Ureter (tissue), 1 donor: ENCODE results near the gene CATSPER1. TPM values are rescaled to one million over a fixed set of nuclear protein-coding genes. Genes with fewer than 3 reads are reported as not detected.
"Not testable (repeated sequence)": the region's sequence is repeated elsewhere in the genome, so short reads cannot be mapped to it uniquely, and the experiment has no call there.

Experiments
- DNase-seq: peaks from one replicate; pipeline ENCODE4 v3.0.0-alpha.2; 2020; ENCODE audit warnings: low spot score
- total RNA-seq: library from RNA; stranded (reverse); gene quantifications from one replicate; pipeline ENCODE4 v1.2.4, GENCODE V29; 2023
- donor health status: DM: yes; HTN: yes; CAD: no.

The CATSPER1 gene
- total RNA-seq, 1 donor from 2014 or later: not detected

DNA sequence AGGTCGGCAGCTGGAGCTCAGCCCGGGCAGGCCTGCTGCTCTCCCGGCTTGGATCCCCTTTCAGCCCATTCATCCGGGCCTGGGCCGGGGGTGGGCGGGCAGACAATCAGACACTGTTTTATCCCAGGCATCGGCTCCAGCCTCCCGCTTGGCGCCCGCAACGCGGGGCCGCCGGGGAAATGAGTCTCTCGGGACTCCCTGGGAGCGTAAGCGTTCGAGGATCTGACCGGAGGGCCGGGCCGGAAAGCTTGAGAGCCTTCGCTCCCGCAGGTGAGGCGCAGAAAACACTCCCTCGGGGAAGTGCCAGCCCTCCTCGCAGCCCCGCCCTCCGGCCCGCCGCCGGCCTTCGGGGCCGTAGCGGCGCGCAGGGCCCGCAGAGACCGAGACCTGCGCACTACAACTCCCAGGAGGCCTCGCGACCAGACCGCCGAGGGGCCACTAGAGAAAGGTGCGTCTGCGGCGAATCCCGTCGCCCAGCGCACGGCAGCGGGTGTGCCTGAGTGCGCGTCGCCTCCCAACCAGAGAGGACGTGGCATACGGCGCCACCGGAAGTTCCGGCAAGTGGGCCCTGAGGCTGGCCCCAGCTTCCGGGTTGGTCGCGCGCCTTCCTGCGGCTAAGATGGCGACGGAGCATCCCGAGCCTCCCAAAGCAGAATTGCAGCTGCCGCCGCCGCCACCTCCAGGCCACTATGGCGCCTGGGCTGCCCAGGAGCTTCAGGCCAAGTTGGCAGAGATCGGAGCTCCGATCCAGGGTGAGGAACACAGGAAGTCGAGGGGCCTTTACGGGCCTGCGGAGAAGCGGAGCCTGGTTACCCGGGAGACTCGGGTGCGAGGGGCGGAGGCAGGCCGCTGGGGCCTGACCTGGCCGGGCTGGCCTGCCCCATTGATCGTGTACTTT lies 25.7 kb upstream of the CATSPER1 start, which contains the start of gene SF3B2:
Gene SF3B2 (plus strand): TSS at position 599 of the 898 bp plus-strand sequence. CDS start 21 bp downstream, at position 620.
- DNase-seq: peak; percentile 98

DNA sequence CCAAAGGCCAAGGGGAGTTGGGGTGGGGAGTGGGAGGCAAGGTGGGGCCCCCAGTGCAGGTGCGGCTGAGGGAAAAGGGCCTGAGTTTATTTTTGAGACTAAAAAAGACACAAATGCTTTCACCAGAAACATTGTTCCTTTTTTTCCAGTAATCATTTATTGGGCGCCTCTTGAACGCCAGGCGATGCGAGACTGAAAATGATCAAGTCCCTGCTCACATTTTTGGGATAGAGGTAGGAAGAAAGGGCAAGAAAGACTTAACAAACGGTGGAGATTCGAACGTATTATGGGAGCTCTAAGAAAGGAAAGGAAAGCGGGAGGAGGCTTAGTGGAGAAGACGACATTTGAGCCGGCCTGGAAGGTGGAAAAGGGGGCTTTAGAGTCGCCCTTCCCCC lies 25.1 kb upstream of the CATSPER1 start:
- DNase-seq: no peak

DNA sequence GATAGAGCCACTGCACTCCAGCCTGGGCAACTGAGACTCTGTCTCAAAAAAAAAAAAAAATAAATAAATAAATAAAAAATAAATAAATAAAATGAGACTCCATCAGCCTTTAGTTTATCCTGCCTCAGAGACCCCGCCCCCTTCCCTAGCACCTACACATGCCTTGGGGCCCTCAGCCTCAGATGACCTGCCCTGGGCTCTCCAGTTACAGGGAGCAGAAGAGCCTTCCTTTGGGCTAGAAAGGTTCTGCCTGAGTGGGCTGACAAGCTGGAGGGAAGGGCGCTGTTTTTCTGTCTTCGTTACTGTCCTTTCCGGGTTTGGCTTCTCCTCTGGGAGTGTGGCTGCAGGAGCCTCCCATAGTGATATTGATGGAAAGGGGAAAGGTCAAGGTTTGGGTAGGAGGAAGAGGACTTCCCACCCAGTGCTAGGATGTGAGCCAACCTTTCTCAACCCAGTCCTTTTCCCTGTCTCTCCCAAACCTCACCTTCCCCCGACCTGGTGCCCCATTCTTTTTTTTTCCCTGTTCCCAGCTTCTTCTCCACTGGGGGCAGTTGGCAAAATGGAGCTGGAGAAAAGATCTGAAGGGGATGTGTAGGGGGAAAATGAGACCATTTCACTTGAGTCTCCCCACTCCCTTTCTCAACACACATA lies 24.4 kb upstream of the CATSPER1 start:
- DNase-seq: no peak

DNA sequence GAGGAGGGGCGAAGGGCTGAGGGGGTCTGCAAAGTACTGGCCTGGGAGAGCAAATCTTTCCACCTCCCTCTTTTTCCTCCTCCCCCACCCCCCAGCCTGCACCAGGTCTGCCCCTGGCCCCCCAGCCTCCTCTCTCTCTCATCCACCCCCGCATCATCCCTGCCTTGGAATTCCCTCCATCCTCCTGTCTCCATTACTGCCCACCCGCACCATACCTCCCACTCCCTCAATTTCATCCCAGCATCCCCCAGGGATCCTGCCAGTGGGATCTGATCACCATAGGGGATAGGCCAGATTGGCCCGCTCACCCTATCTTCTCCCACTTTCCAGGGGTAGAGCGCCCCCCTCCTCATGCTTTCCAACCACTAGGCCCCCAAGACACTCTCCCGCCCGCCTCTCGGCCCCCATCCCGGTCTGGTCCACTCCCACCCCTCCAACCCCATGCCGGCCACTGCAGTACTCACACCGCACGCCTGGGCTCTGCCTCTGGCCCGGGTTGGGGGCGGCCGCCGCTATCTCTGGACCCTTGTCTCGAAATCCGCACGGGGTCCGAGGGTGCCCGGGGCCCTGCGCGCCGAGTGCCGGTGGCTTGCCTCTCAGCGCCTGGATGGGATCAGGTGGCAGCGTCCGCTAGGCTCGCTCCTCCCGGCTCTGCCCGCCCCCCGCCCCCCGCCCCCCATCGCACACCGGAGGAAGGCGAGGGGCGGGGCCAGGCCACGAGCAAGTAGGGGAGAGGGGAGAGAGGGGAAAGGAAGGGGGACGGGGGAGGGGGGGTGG lies 22.5 kb upstream of the CATSPER1 start, which contains the start of gene GAL3ST3:
Gene GAL3ST3 (minus strand): TSS at position 615 of the 777 bp plus-strand sequence. CDS start 3,746 bp downstream, outside the sequence.
- DNase-seq: no peak

DNA sequence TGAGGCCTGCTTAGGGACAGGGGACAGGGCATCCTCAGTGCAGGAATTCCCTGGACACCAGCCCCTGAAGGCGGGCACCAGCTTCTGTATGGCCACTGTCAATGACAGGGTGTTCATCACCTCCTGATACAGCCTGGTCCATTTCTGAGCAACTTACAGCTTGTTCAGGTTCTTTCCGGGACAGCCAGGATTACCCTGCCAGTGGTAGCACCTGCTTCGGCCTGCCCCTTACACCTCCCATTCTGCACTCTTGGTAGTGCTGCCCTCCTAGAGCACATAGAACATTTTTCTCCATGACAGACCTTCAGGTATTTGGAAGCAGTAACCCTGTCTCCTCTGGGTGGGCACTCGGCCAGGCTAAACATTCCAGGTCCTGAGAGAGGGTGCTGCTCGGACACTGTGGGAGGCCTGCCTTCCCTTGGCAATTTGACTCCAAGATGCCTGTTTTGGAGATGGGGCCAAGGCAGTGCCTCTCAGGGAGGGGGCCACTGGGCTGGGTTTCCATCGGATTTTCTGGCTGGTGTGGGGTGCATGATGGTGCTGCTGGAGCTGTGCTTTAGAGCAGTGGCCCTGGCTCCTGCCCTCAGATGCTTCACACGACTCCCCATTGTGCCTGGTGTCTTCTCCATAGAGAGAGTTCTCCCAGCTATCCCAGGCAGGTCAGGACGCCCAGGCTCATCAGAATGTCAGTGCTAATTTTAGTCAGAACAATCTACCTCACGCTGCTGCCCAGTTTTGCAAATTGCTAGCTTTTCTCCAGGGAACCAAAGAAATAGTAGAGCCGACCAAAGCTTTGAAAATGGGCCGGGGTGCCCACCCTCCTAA lies 21.5 kb upstream of the CATSPER1 start:
- no peak for DNase-seq

DNA sequence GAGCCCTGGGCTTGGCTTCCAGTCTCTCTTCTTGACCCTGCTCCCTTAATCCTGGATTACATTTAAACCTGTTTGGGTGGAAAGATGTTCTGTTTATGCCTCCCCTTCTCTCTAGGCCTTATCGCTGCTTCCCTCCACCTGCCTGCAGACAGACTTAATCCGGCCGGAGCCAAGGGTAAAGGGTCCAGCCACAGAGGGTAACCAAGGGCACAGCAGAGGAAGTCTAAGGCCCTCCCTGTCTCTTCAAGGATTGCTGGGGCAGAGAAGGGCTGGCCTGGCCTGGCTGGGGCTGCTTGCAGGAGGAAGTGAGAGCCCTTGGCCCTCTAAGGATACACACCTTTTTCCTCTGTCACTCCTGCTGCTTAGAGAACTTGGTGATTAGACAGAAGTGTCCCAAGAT lies 20.6 kb upstream of the CATSPER1 start:
- no peak for DNase-seq

DNA sequence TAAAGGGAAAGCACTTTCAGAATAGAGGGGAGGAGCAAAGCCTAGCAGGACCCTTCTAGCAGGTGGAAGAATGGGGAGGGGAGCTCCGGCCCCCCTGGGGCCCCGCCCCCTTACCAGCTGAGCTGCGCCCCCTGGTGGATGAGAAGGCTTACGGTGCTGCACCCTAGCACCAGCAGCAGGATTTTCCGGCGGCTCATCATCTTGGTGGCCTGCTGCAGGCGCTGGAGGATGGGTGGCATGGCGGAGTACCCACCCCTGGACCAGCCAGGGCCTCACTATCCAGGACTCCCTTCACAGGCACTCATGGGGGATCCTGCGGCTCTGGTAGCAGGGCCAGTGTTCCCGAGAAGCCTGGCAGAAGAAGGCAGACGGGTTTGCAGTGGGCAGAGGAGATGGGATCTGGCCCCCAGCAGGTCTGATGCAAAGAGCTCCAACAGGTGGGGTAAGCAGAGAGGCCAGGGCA lies 18.9 kb upstream of the CATSPER1 start:
- peak; percentile 68 for DNase-seq

DNA sequence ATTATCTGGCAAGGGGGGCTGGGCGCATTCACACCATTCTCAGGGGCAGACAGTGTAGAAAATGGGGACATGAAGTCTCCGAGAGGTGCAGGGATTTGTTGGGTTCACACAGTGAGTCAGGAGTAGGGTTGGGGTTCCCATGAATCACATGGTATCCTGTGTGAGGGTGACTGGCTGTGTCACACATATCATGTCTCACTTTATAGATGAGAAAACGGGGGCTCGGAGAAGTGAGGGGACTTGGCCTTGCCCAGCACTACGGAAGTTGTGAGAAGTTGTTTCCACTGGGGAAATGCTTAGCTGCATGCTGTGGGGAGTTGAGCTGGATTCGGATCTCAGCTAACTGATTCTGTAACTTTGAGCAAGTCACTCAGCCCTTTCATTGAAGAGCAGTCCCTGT lies 18.5 kb upstream of the CATSPER1 start:
- DNase-seq: no peak

DNA sequence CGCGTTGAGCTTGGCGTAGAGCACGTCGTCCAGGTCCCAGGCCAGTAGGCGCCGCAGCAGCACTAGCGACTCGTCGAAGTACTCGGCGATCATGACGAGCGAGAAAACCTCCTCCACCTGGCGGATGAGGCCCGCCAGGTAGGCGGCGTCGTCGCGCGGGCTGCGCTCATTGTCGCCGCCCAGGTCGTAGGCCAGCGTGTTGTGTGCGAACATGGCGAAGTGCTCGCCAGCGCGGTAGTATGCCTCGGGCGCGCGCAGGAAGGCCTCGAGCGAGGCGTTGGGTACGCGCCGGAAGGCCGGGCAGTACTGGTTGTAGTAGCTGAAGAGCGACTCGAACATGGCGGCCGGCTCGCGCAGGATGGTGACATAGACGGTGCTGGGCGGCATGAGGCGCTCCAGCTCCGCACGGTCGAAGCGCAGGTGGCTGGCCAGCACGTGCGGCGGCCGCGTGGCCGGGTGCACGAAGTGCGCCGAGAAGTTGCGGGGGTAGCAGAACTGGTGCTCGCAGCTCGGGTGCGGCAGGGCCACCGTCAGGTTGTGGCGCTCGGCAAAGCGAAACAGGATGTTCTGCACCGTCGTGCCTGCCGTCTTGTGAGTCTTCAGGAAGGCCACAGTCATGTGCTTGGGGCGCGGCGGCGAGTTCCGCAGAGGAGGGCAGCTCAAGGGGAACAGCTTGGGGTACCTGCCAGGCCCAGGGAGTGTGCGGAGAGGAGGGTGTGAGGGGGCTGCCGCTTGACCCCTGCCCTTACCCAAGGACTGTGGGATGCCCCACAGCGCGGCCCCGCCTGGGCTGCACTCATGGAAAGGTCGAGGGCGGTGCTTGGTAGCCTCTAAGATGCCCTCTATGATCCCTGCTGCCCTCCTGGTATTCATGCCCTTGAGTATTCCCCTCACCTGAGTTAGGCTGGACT lies 17.0 kb upstream of the CATSPER1 start:
- no peak for DNase-seq

DNA sequence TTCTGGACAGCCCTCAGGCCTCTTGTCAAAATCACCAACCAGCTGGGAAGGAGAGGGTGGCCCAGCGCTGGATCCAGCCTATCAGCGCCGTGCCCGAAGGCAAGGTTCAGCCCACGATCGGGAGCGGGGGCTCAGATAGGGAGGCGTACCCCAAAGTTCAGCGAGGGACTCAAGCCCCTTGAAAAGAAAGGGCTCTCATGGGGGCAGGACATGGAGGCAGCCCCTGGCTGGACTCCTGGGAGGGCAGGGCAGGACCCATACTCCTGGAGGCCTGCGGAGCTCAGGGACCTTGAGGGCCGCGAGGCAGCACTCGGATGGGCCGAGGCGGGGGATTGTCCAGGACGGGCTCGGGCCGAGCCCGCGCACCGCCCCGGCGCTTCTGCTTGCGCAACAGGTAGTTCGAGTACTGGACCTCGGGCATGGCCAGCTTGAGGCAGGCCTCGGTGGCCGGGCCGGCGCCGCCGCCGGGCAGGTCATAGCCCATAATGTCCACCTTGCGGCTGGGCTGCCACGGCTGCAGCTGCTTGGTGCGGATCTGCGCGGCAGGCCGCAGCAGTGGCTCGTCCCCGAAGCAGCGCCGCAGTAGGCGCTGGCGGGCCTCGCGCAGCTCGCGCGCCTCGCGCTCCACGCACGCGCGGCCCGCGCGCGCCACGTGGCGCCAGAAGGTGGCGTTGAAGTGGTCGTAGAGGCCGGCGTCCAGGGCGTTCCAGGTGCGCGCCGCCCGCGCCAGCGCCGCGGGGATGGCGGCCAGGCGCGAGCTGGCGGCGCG lies 16.1 kb upstream of the CATSPER1 start:
- DNase-seq: no peak

DNA sequence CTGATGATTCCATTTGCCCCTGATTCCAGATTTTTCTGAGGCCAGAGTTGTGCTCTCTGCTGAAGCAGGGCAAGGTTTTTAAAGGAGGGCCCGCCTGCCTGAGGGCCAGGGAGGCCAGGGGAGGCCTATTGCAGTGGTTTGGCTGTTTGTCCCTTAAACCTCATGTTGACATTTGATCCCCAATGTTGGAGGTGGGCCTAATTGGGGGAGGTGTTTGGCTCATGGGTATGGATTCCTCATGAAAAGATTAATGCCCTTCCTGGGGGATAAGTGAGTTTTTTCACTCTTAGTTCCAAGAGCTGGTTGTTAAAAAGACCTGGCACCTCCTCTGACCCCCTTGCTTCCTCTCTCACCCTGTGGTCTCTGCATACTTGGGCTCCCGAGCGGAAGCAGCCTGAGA lies 13.5 kb upstream of the CATSPER1 start:
- no peak for DNase-seq

DNA sequence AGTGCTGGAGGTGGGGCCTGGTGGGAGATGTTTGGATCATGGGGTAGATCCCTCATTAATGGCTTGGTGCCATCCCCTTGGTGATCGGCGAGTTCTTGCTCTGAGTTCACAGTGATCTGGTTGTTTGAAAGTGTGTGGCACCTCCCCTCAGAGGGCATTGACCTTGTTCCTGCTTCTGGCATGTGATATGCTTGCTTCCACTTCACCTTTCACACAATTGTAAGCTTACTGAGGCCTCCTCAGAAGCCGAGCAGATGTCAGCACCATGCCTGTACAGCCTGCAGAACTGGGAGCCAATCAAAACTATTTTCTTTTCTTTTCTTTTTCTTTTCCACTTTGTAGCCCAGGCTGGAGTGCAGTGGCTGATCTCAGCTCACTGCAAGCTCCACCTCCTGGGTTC lies 11.0 kb upstream of the CATSPER1 start:
- DNase-seq: no peak

DNA sequence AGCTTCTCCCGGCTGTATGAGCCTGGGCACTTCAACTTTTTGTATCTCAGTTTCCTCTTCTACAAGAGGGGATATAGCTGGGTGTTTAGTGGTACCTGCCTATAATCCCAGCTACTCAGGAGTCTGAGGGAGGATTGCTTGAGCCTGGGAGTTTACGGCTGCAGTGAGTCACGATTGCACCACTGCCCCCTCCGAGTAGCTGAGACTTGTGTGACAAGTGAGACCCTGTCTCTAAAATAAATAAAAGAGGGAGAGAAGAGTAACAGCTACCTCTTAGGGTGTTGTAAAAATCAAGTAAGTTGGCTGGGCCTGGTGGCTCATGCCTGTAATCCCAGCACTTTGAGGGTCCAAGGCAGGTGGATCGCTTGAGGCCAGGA lies 10.0 kb upstream of the CATSPER1 start:
- no peak for DNase-seq

DNA sequence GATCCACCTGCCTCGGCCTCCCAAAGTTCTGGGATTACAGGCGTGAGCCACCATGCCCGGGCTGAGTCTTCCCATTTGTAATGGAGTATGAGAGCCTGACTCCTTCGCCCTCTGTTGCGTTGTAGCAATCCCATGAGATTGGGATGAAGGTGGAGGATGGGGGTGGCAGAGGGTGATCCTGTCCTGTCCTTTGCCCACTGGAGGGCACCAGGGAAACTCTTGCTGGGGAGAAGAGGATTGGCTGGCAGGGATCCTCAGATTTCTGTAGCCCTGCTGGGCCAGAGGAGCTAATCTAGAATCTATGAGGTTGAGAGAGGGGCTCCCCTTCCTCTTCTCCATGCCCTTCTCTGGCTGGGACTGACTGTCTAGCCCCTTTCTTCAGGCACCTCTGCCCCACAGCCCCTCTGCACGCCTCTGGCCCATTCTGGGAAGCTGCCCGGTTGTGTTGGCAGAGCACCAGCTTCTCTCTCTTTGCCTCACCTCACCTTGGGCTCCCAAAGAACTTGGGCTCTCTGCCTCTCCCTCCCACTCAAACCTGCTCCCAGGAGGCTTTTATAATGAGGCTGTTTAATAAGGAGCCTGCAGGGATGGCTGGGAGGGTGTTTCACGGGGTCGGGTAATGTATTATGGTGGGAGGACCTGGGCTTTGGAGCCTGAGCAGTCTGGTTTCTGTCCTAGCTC lies 9.5 kb upstream of the CATSPER1 start:
- DNase-seq: no peak

DNA sequence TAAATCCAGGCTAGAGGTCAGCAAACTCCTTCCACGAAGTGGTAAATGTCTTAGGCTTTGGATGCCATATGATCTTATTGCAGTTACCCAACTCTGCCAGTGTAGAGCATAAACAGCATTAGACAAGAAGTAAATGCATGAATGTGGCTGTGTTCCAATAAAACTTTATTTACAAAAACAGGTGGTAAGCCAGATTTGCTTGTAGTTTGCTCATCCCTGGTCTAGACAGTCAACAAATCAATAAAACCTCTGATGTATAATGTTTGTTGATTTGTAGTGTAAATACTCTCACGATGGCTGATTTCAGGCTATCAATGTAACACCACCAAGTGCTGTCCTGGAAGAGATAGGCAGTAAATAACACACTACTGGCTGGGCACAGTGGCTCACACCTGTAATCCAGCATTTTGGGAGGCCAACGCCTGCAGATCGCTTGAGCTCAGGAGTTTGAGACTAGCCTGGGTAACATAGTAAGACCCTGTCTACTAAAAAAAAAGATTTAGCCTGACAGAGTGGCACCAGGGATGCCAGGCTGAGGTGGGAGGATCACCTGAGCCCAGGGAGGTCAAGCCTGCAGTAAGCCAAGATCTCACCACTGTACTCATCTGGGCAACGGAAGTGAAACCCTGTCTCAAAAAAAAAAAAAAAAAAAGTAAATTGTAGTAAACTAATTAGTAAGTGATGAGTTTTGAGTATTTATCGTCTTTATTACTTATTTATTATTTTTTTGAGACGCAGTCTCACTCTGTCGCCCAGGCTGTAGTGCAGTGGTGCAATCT lies 6.9 kb upstream of the CATSPER1 start:
- no peak for DNase-seq

DNA sequence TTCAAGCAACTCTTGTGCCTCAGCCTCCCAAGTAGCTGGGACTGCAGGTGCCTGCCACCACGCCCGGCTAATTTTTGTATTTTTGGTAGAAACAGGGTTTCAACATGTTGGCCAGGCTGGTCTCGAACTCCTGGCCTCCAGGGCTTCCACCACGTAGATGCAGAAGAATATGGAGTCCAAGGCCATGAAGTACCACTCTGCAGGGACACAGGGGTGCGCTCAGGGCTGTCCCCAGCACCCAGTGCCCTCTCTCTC lies 3.2 kb downstream of the CATSPER1 start:
- DNase-seq: not testable (repeated sequence)

DNA sequence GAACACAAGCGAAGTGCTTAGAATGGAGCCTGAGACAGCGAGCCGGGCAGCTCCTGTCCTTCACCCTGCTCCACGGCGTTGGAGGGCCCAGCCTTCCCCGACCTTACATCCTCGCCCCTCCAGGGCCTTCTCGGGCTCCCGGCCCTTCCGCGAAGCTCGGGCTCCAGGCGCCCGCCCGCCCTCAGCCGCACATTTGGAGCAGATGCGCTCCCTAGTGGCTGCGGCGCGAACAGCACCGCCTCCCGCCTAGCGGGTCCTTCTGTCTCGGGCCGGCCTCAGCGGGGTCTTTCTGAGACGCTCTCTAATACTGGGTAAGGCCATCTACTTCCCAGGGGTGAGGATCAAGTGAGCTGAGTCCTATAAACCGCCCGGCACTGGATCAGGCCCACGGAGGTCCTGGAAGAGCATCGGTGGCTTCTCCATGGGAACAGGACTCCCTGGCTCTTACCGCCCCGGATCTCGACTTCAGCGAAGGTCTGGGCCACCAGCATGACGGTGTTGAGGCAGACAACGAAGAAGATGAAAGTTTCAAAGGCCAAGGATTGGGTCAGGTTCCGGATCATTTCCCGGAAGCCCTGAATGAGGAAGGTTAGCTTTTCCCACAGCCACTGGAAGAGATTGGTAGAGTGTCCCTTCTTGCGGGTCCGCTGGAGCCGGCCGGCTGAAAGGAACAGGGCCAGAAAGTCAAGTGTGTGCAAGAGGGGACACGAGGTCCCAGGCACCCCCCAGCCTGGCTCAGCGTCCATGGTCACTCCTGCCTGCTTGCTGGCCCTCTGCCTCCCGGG lies 3.7 kb downstream of the CATSPER1 start:
- peak; percentile 58 for DNase-seq
